HEK293T (cell line): ENCODE results near the gene TNRC6C.

Experiments
- BHLHE40 ChIP-seq: fragments of 450-650 bp; IDR thresholded peaks from 2 replicates; pipeline ENCODE4 v1.6.1; 2016; ENCODE audit warnings: mild to moderate bottlenecking, moderate library complexity, borderline replicate concordance
- CTBP1 ChIP-seq: fragments of 450-650 bp; IDR thresholded peaks from 2 replicates; pipeline ENCODE4 v1.6.1; 2016; ENCODE audit warnings: borderline replicate concordance
- ELF4 ChIP-seq: fragments of 450-650 bp; IDR thresholded peaks from 2 replicates; pipeline ENCODE4 v1.6.1; 2017; ENCODE audit warnings: antibody characterized with exemption
- FOXK2 ChIP-seq: fragments of 450-650 bp; IDR thresholded peaks from 2 replicates; pipeline ENCODE4 v1.6.1; 2016; ENCODE audit warnings: mild to moderate bottlenecking
- FOXM1 ChIP-seq: fragments of 450-650 bp; IDR thresholded peaks from 2 replicates; pipeline ENCODE4 v1.6.1; 2017; ENCODE audit warnings: mild to moderate bottlenecking, borderline replicate concordance
- HDGF ChIP-seq: fragments of 450-650 bp; IDR thresholded peaks from 2 replicates; pipeline ENCODE4 v1.6.1; 2017; ENCODE audit warnings: antibody characterized with exemption, borderline replicate concordance
- L3MBTL2 ChIP-seq: fragments of 450-650 bp; conservative IDR thresholded peaks from 2 replicates; pipeline ENCODE4 v1.6.1; 2016; ENCODE audit warnings: mild to moderate bottlenecking
- NFRKB ChIP-seq: fragments of 450-650 bp; IDR thresholded peaks from 2 replicates; pipeline ENCODE4 v1.6.1; 2016; ENCODE audit warnings: mild to moderate bottlenecking, moderate library complexity
- PKNOX1 ChIP-seq: fragments of 450-650 bp; IDR thresholded peaks from 2 replicates; pipeline ENCODE4 v1.6.1; 2016
- SP1 ChIP-seq: fragments of 450-650 bp; IDR thresholded peaks from 2 replicates; pipeline ENCODE4 v1.6.1; 2017
- SUZ12 ChIP-seq: fragments of 450-650 bp; IDR thresholded peaks from 2 replicates; pipeline ENCODE4 v1.6.1; 2016; ENCODE audit warnings: mild to moderate bottlenecking
- TARDBP ChIP-seq: fragments of 450-650 bp; IDR thresholded peaks from 2 replicates; pipeline ENCODE4 v1.6.1; 2016

DNA sequence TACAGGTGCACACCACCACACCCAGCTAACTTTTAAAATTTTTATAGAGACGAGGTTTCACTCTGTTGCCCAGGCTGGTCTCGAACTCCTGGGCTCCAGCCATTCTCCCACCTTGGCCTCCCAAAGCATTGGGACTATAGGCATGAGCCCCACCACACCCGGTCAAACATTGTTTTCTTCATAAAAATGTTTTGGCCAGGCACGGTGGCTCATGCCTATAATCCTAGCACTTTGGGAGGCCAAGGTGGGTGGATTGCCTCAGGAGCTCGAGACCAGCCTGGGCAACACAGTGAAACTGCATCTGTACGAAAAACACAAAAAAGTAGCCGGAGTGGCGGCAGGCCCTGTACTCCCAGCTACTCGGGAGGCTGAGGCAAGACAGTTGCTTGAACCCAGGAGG, 157.9 kb downstream of the TNRC6C start:
- TF ChIP-seq SP1, result no peak
- no peak for TF ChIP-seq PKNOX1
- TF ChIP-seq BHLHE40, result no peak
- TF ChIP-seq SUZ12, result no peak
- TF ChIP-seq TARDBP, result no peak
- TF ChIP-seq FOXM1, result no peak
- no peak for TF ChIP-seq NFRKB
- no peak for TF ChIP-seq CTBP1
- no peak for TF ChIP-seq ELF4
- TF ChIP-seq HDGF, result no peak
- TF ChIP-seq L3MBTL2, result no peak
- no peak for TF ChIP-seq FOXK2
